GM12865 (cell line): ENCODE results near the gene ZIM2.

ENCODE experiments used
- DNase-seq: peaks from one replicate; pipeline ENCODE4 v3.0.0; 2010; ENCODE audit warnings: low read depth
- H3K4me3 ChIP-seq: 2 replicates; pipeline ENCODE4 v1.5.1; 2011; ENCODE audit warnings: mild to moderate bottlenecking, low read depth, low read length, control low read depth
- CTCF ChIP-seq: IDR thresholded peaks from 2 replicates; pipeline ENCODE4 v1.5.1; 2011; ENCODE audit warnings: low read length, control low read depth, low read depth, inconsistent platforms; ENCODE audit not compliant: insufficient read depth; ENCODE audit errors: missing control alignments

ZIM2 gene

GRCh38 chr19:56840451-56841192 is at the start of gene ZIM2, which contains the start of gene PEG3:
Gene ZIM2 (minus strand): TSS chr19:56840726. CDS start chr19:56824277, 16,449 bp downstream.
Gene PEG3 (minus strand): TSS chr19:56840726. CDS start chr19:56824655, 16,071 bp downstream.
- TF ChIP-seq CTCF = no peak
- H3K4me3 ChIP-seq = no peak within 1 kb of the TSS
- no peak for DNase-seq

GRCh38 chr19:56885173-56885985 is 44.9 kb upstream of the ZIM2 start:
- DNase-seq = no peak
- H3K4me3 ChIP-seq = no peak overlapping the region
- TF ChIP-seq CTCF = no peak

GRCh38 chr19:56884441-56884840 is 43.9 kb upstream of the ZIM2 start:
- H3K4me3 ChIP-seq = no peak overlapping the region
- DNase-seq = no peak
- TF ChIP-seq CTCF = no peak

DNA sequence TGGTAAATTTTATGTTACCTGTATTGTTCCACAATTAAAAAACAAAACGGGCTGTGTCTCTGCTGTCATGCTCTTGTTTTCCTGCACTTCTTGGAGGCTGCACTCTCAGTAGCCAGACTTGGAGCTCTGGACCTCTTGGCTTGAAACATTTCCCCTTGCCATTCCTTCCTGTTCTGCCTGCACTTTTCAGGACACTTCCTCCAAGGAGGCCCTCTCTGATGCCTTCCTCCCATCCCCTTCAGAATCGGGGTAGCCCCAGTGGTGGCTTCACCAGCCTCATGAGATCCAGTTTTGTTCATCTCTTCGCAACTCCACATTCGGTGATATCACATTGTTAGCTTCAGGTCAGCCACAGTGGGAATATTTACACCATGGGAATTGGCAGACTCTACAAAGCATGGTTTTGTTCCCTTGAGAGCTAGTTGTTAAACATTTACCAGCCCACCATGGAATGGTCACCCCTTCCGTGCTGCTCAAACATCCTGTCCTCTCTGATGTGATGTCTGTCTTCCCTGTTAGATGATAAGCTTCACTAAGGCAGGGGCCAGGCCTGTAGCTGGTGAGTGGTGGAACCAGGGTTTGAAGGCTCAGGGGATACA is 40.2 kb upstream of the ZIM2 start:
- no peak overlapping the region for H3K4me3 ChIP-seq
- no peak for DNase-seq
- no peak for TF ChIP-seq CTCF

GRCh38 chr19:56877069-56877715 is 36.7 kb upstream of the ZIM2 start:
- no peak overlapping the region for H3K4me3 ChIP-seq
- TF ChIP-seq CTCF = no peak
- DNase-seq = no peak

DNA sequence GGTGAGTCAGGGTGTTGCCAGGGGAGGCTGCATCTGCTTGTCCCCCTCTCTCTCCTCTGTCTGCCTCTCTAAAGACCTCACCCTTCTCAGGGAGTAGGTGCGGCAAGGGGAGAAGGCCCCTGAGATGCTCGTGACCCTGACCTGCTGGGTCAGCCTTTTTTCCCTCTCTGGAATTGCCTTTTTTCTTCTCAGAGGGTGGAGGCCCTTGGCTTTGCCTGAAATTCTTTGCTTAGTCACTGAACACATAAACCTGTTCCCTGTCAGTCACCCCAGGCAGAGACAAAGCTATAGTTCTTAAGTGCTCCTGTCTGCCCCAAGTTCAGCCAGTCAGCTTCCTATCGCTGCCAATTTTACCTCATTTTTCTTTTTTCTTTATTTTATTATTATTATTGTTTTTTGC is 35.2 kb upstream of the ZIM2 start:
- TF ChIP-seq CTCF = no peak
- DNase-seq = no peak

More for the DNA sequence above, 35.2 kb upstream of the ZIM2 start:
- no peak overlapping the region for H3K4me3 ChIP-seq
